ENCODE data around the gene TENT5A. TPM values are rescaled to one million over a fixed set of nuclear protein-coding genes. Genes with fewer than 3 reads are reported as not detected.

TENT5A gene
- total RNA-seq, 1 donor from 2014 or later = 10.9 TPM

GRCh38 chr6:81731814-81732213, 20.7 kb downstream of the TENT5A start:
- H3K27me3 Mint-ChIP-seq (ENCODE audit: low read depth) = no peaks in the 10 kb centered on the region
- H3K4me1 Mint-ChIP-seq = no peaks in the 10 kb centered on the region
- H3K27ac Mint-ChIP-seq = no peak overlapping the region
- no peak for TF ChIP-seq CTCF (IDR thresholded peaks at IDR 0.05; ENCODE audit: unreplicated experiment)
- H3K9me3 Mint-ChIP-seq = peaks cover 9% of the 10 kb centered on the region
- no peak for DNase-seq (ENCODE audit: low spot score in 2 of 2, unreplicated experiment in 2 of 2)
- peaks cover 4% of the 10 kb centered on the region for H3K36me3 Mint-ChIP-seq
- H3K4me3 Mint-ChIP-seq = no peak overlapping the region

GRCh38 chr6:81727876-81728517, 24.5 kb downstream of the TENT5A start:
- no peak for DNase-seq (ENCODE audit: low spot score in 2 of 2, unreplicated experiment in 2 of 2)
- no peak for TF ChIP-seq CTCF (IDR thresholded peaks at IDR 0.05; ENCODE audit: unreplicated experiment)
- Mint-ChIP-seq H3K9me3 (no peaks in the 10 kb centered on the region), H3K27me3 (ENCODE audit: low read depth) (no peaks in the 10 kb centered on the region), H3K36me3 (no peaks in the 10 kb centered on the region), H3K4me3 (no peak overlapping the region), H3K4me1 (no peaks in the 10 kb centered on the region), H3K27ac (no peak overlapping the region)

- H3K27ac Mint-ChIP-seq = no peak overlapping the region
Measured at GRCh38 chr6:81725127-81725526, 27.4 kb downstream of the TENT5A start.

DNA sequence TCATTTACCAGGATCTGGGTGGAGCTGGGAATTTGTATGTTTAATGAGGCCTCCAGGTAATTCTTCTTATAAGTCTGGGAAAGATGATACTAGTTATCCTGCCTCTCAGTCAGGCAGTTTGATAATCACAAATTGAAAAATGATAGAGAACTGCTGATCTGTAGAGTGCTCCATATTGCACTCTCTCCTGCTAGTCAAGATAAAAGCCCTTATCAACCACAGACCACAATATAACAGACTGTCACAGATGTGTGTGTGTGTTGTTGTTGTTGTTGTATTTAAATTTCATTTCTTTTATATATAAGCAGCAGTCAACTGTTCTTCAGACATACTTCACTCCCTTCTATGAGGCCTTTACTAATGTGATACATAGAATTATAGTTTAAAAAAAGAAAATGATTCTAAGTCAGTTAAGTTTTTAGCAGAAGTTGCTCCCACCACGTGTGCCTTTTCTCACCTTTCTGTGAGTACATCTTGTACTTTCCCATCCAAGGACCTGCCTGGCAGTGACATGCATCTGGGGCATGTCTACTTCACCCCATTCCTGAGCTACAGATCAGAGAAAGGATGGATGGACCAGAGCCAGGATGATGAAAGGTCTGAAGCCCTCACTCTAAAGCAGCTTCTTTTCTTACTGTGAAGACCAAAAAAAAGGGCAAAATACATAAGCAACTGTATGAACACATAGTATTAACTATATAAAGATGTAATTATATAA, 29.8 kb downstream of the TENT5A start:
- TF ChIP-seq CTCF (IDR thresholded peaks at IDR 0.05; ENCODE audit: unreplicated experiment) = no peak
- H3K4me1 Mint-ChIP-seq = no peaks in the 10 kb centered on the region
- no peaks in the 10 kb centered on the region for H3K36me3 Mint-ChIP-seq
- no peak overlapping the region for H3K4me3 Mint-ChIP-seq
- H3K27me3 Mint-ChIP-seq (ENCODE audit: low read depth) = no peaks in the 10 kb centered on the region
- no peaks in the 10 kb centered on the region for H3K9me3 Mint-ChIP-seq
- DNase-seq (ENCODE audit: low spot score in 2 of 2, unreplicated experiment in 2 of 2) = no peak
- no peak overlapping the region for H3K27ac Mint-ChIP-seq

More at GRCh38 chr6:81725127-81725526, 27.4 kb downstream of the TENT5A start:
- H3K9me3 Mint-ChIP-seq = no peaks in the 10 kb centered on the region
- no peak overlapping the region for H3K4me3 Mint-ChIP-seq
- no peaks in the 10 kb centered on the region for H3K27me3 Mint-ChIP-seq (ENCODE audit: low read depth)
- H3K4me1 Mint-ChIP-seq = no peaks in the 10 kb centered on the region
- DNase-seq (ENCODE audit: low spot score in 2 of 2, unreplicated experiment in 2 of 2) = no peak
- no peaks in the 10 kb centered on the region for H3K36me3 Mint-ChIP-seq
- no peak for TF ChIP-seq CTCF (IDR thresholded peaks at IDR 0.05; ENCODE audit: unreplicated experiment)

- no peak for DNase-seq (ENCODE audit: low spot score in 2 of 2, unreplicated experiment in 2 of 2)
- Mint-ChIP-seq H3K9me3 (no peaks in the 10 kb centered on the region), H3K4me1 (no peaks in the 10 kb centered on the region), H3K4me3 (no peak overlapping the region), H3K36me3 (no peaks in the 10 kb centered on the region), H3K27ac (no peak overlapping the region), H3K27me3 (ENCODE audit: low read depth) (no peaks in the 10 kb centered on the region)
- no peak for TF ChIP-seq CTCF (IDR thresholded peaks at IDR 0.05; ENCODE audit: unreplicated experiment)
Measured at GRCh38 chr6:81720427-81720826, 32.1 kb downstream of the TENT5A start.
